Vagina (tissue), 2 donors: Measurements from ENCODE around the gene NUP42. TPM values are rescaled to one million over a fixed set of nuclear protein-coding genes. Genes with fewer than 3 reads are reported as not detected.

Source experiments
- DNase-seq, 2 donors: peaks; one replicate each; pipeline ENCODE4 v3.0.0-alpha.2; 2017; ENCODE audit errors: extremely low spot score in 2 of 2
- H3K27ac ChIP-seq: fragments of 200-600 bp; sonication (generic); one replicate; pipeline ENCODE4 v1.5.1; 2019
- H3K27me3 ChIP-seq: fragments of 200-600 bp; sonication (generic); one replicate; pipeline ENCODE4 v1.5.1; 2019
- H3K36me3 ChIP-seq, 2 donors: fragments of 200-600 bp; sonication (generic); one replicate each; pipeline ENCODE4 v1.5.1; 2017 to 2019
- H3K4me1 ChIP-seq: fragments of 200-600 bp; sonication (generic); one replicate; pipeline ENCODE4 v1.5.1; 2019
- H3K4me3 ChIP-seq, 2 donors: fragments of 200-600 bp; sonication (generic); 1 replicate in 1 of 2; 2 replicates in 1 of 2; pipeline ENCODE4 v1.5.1; 2016 to 2019
- H3K9me3 ChIP-seq: fragments of 200-600 bp; sonication (generic); one replicate; pipeline ENCODE4 v1.5.1; 2019
- CTCF ChIP-seq, 3 experiments: fragments of 450-650 bp in 2 of 3; fragments of 200-600 bp in 1 of 3; sonication (generic) in 1 of 3; IDR thresholded peaks; one replicate each; pipeline ENCODE4 v1.5.1; 2017 to 2019; ENCODE audit warnings: antibody characterized with exemption in 3 of 3, mild to moderate bottlenecking in 2 of 3, moderate library complexity in 2 of 3
- POLR2A ChIP-seq, 2 donors: fragments of 450-650 bp; IDR thresholded peaks; one replicate each; pipeline ENCODE4 v1.6.1; 2017; ENCODE audit warnings: antibody characterized with exemption in 2 of 2, mild to moderate bottlenecking in 2 of 2, moderate library complexity in 2 of 2
- POLR2AphosphoS5 ChIP-seq, 2 donors: sonication (generic); formaldehyde crosslinking; IDR thresholded peaks; one replicate each; pipeline ENCODE4 v1.9.0; 2017; ENCODE audit warnings: antibody characterized with exemption in 2 of 2, mild to moderate bottlenecking in 2 of 2, low read depth in 1 of 2; ENCODE audit not compliant: insufficient read depth in 1 of 2
- intact Hi-C: fragments of 100-400 bp; cut with DNase I; formaldehyde crosslinking; loops from one replicate; pipeline ENCODE4 v1.15.1; 2023
- total RNA-seq: library from RNA; depleted of rRNA; stranded (reverse); fragments of >200 nt; gene quantifications from one replicate; pipeline ENCODE4 v1.2.3, GENCODE V29; 2016

Gene NUP42, protein sequence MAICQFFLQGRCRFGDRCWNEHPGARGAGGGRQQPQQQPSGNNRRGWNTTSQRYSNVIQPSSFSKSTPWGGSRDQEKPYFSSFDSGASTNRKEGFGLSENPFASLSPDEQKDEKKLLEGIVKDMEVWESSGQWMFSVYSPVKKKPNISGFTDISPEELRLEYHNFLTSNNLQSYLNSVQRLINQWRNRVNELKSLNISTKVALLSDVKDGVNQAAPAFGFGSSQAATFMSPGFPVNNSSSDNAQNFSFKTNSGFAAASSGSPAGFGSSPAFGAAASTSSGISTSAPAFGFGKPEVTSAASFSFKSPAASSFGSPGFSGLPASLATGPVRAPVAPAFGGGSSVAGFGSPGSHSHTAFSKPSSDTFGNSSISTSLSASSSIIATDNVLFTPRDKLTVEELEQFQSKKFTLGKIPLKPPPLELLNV
- 27.0 TPM for total RNA-seq

DNA sequence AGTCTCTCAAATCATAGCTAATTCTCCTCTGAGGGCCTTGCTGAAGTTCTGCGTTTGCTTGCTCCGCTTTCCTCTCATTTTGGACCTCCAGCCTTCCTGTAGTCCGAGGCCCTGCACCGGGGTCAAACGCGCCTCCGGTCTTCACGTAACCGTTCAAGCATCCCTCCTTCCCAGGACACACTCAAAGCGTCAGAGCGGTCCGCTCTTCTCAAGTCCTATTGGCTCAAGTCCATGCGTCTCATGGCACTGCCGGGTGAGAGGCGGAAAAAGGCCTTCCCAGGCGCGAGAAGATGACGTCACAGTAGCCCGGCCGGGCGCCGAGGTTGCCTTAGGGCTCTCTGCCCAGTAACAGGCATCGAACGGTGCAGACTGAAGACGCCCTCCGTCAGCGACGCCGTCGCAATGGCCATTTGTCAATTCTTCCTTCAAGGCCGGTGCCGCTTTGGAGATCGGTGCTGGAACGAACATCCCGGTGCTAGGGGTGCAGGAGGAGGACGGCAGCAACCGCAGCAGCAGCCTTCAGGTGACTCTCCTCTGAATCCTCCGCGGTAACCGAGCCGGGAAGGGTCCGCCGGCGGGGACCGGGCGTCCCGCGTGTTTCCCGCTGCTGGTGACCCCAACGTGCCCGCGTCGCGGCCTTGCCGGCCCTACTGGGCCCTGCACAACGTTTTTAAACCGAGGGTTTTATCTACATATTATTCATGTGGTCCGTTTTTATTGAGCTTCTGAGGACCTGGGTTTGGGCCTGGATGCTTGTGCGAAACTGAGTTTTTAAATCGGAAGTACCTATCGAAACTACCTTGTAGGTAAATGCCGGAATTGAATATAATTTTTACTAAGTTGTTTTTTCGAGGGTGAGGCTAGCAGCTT, at the start of gene NUP42:
TSS of gene NUP42 (plus strand) at position 365 of the 870 bp plus-strand sequence. CDS start at position 403, 38 bp downstream.
- Histone ChIP-seq H3K36me3 (peaks cover 0 to 3% of the 10 kb centered on the region in 2 donors), H3K27me3 (no peaks in the 10 kb centered on the region), H3K4me1 (peaks cover 19% of the 10 kb centered on the region), H3K4me3 (peak within 1 kb of the TSS; percentile 94 to 98), H3K9me3 (no peaks in the 10 kb centered on the region), H3K27ac (peak within 1 kb of the TSS; percentile 90)
- DNase-seq = peak; percentile 97 to 98
- no peak for TF ChIP-seq CTCF (IDR thresholded peaks at IDR 0.05)
- peak; percentile 94 for TF ChIP-seq POLR2AphosphoS5 (IDR thresholded peaks at IDR 0.05; ENCODE audit: insufficient read depth in 1 of 2, low read depth in 1 of 2)
- intact Hi-C loops = no loop called here

- no peak for DNase-seq
These were observed 48.1 kb upstream of the NUP42 start for GRCh38 chr7:23133797-23134196.

GRCh38 chr7:23135755-23136154, 46.1 kb upstream of the NUP42 start:
- no peaks in the 10 kb centered on the region for H3K36me3 ChIP-seq
- intact Hi-C loops = no loop called here
- H3K4me1 ChIP-seq = no peaks in the 10 kb centered on the region
- H3K27me3 ChIP-seq = no peaks in the 10 kb centered on the region
- DNase-seq = no peak
- TF ChIP-seq POLR2A (IDR thresholded peaks at IDR 0.05) (no peak), POLR2AphosphoS5 (IDR thresholded peaks at IDR 0.05; ENCODE audit: insufficient read depth in 1 of 2, low read depth in 1 of 2) (no peak), CTCF (IDR thresholded peaks at IDR 0.05) (no peak)
- H3K27ac ChIP-seq = no peak overlapping the region
- H3K9me3 ChIP-seq = no peaks in the 10 kb centered on the region
- no peak overlapping the region for H3K4me3 ChIP-seq

More at GRCh38 chr7:23133797-23134196, 48.1 kb upstream of the NUP42 start:
- Histone ChIP-seq H3K27me3 (no peaks in the 10 kb centered on the region), H3K4me1 (no peaks in the 10 kb centered on the region), H3K9me3 (no peaks in the 10 kb centered on the region), H3K4me3 (no peak overlapping the region), H3K36me3 (peaks cover 0 to 9% of the 10 kb centered on the region in 2 donors), H3K27ac (no peak overlapping the region)
- TF ChIP-seq POLR2AphosphoS5 (IDR thresholded peaks at IDR 0.05; ENCODE audit: insufficient read depth in 1 of 2, low read depth in 1 of 2) = no peak
- TF ChIP-seq CTCF (IDR thresholded peaks at IDR 0.05) = no peak
- TF ChIP-seq POLR2A (IDR thresholded peaks at IDR 0.05) = no peak
- intact Hi-C loops = no loop called here

DNA sequence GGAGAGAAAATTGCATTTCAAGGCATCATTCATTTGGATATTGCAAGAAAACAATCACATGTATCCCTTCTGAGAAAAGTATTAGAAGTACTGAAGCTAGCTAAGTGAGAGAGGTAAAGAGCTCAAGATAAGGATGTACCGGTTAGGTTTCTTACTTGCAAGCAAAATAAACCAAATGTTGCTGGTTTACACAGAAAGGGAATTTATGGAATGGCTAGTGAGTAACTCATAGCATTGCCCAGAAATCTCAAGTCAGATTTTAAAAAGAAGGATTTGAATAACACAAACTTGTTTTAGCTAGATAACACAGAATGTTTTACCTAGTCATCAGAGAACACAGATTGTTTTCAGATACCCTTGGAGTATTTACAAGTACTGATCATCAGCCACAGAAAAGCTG, 45.6 kb upstream of the NUP42 start:
- Histone ChIP-seq H3K27ac (no peak overlapping the region), H3K27me3 (no peaks in the 10 kb centered on the region), H3K9me3 (no peaks in the 10 kb centered on the region), H3K36me3 (peaks cover 0 to 4% of the 10 kb centered on the region in 2 donors), H3K4me1 (no peaks in the 10 kb centered on the region), H3K4me3 (no peak overlapping the region)
- TF ChIP-seq POLR2A (IDR thresholded peaks at IDR 0.05) (no peak), POLR2AphosphoS5 (IDR thresholded peaks at IDR 0.05; ENCODE audit: insufficient read depth in 1 of 2, low read depth in 1 of 2) (no peak), CTCF (IDR thresholded peaks at IDR 0.05) (no peak)
- intact Hi-C loops = no loop called here
- no peak for DNase-seq
